Medulla oblongata (tissue), 1 donor: ENCODE data around the gene MTG2.

Experiments used
- DNase-seq: peaks from one replicate; pipeline ENCODE4 v3.0.0-alpha.2; 2015; ENCODE audit errors: extremely low spot score

Gene MTG2, protein sequence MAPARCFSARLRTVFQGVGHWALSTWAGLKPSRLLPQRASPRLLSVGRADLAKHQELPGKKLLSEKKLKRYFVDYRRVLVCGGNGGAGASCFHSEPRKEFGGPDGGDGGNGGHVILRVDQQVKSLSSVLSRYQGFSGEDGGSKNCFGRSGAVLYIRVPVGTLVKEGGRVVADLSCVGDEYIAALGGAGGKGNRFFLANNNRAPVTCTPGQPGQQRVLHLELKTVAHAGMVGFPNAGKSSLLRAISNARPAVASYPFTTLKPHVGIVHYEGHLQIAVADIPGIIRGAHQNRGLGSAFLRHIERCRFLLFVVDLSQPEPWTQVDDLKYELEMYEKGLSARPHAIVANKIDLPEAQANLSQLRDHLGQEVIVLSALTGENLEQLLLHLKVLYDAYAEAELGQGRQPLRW

DNA sequence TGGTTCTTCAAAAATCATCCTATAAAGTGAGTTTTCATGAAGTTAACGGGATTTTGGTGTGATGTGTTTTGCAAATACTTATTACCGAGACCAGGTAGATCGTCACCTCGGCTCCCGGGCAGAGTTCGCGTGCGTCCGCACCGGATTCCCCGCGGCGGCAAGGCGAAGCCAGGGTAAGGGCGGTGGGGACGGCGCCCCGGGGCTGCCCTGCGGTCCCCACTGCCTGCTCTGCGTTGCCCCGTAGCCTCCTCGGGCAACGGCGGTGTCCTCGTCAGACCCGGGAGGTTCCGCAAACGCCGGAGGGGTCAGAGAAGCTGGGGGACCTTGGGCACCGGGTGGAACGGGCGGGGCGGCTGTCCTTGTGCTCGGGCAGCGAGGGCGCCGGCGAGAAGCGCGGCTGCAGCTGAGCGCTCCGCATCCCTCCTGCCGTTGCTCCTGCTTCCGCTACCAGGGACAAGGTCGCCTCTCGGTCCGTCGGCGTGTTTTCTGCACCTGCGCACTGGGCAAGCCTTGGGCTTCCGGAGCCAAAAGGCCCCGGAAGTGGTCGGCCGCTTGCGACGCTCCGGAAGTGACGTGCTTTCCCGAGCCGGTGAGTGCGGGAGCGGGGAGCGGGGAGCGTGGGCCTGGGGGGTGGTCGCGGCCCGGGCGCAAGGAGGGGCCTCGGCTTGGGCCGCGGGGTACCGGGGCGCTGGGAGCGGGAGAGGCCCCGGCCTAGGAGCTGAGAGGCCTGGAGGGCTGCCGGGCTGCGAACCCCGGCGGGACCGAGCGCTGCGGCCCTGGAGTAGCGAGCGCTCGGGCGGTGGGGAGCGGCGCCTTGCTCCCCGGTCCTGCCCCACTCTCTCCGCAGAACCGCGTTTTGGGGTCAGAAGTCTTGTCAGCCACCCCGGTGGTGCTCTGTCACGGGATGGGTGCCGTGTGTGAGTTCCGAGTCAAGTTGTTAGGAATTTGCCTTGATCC lies at the start of gene MTG2:
MTG2 (plus strand) TSS at position 560 of the 957 bp plus-strand sequence. CDS start 10,393 bp downstream, outside the sequence.
- peak; percentile 98 for DNase-seq

DNA sequence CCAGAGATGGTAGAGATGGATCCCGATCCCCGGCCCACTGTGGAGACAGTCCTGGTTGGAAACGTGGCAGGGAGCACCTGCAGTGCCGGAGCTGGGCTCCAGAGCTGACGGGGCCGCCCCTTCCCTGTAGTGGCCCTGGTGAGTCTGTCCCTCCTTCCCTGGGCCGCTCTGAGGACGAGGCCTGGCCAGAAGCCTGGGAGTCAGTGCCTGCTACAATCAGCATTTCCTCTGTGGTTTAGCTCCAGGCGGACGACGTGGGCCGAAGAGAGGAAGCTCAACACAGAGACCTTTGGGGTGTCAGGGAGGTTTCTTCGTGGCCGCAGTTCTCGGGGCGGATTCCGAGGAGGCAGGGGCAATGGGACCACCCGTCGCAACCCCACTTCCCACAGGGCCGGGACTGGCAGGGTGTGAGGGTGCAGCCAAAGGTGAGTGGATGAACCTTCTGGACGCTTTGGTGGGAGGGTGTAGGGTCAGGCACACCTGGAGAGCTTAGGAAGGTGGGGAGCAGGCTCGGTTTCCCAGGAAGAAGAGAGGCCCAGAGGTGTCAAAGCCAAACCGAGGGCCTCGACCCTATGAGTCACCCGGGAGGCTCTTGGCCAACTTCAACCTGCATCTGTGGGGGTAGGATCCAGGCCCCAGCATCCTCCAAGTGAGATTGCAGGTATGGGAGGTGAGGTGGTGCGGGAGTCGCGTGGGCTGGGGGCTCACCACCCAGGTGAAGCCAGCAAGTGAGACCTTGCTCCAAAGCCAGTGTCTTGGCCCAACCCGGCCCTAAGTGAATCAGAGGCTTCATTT lies 49.6 kb upstream of the MTG2 start:
- DNase-seq: no peak

DNA sequence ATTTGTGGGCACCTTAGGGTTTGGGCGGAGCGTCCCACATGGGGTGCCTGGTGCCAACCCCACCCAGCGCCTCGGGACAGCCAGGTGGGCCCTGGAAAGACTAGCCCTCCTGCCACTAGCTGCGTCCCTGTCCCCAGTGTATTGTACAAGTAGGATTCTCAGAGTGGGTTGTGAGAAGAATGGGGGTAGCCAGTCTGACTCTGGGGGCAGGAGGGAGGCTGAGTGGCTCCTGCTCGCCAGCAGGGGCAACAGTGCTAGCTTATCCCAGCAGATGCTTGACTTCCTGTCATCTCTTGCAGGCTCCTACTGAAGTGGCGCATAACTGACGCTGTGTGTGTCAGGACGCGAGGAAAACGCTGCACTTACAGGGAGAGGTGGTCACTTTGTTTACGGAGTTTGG lies 49.0 kb upstream of the MTG2 start:
- no peak for DNase-seq

DNA sequence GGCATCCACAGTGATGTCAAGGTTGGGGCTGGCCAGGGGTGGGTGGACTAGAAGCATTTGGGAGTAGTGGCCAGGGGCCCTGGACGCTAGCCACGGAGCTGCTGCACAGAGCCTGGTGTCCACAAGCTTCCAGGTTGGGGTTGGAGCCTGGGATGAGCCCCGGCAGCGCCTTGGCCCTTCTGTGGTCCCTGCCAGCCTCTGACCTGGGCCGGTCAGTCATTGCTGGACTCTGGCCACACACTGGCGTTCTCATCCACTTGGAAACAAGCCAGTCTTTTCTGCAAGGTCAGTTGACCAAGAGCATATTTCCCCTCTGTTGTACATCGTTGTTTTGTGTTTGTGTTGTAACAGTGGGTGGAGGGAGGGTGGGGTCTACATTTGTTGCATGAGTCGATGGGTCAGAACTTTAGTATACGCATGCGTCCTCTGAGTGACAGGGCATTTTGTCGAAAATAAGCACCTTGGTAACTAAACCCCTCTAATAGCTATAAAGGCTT lies 48.0 kb upstream of the MTG2 start:
- no peak for DNase-seq

DNA sequence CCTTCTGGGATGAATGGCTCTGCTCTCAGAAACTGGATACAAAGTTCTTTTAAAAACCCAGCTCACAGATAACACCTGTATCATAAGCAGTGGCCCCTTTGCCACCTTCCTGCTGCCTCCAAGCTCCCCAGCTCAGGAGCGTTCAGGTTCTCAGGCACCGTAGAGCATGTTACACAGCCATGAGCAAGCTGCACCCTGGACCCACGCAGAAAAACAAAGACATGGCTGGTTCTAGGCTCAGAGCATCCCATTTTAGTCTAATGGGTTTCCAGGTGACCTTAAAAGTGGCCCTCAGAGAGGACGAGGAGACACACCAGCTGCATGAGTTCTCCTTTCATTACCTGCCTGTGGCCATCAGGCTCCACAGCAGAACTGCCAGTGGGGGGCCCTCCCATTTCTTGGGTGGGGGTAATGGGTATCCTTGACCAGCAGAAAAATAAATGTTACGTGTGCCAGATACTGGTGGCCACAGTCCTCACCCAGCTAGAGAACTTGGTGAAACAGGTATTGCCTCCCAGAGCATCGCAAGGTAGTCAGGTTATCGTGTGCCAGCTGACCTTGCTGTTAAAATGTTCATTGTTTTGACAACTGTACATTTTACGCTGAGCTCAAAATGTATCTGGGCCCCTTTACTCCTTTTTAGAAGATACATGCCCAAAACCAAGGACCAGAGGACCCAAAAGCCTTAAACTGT lies 47.1 kb upstream of the MTG2 start:
- no peak for DNase-seq

DNA sequence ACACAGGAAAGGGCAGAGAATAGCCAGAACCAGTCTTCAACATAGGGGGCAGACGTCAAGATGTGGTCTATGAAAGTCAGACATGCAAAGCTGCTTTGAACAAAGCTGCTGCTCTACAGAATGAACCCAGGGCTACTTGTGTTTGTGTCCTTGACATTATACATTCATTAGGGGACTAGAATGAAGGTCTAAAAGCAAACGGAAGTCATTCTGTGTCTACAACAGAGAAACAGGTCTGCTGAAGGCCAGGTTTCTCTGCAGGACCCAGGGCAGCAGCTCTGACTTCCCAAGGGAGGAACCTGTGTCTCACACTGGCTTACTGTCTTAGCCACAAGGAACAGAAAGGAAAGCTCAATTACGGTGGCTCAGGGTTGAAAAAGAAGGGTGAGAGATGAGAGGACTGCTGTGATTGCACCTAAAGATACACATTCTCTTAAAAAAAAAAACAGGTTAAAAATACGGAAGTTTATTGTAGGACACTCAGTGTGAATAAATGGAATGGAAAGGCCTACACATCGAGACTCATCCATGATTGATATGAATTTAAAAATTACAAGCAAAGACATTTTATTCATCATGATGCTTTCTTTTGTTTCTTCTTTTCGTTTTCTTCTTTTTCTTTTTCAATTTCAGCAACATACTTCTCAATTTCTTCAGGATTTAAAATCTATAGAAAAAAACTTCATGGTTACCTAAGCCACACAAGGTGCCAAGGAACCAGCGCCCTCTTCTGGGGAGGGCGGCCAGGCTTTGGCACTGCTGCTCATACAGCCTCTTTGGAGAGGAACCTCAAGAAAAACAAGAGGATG lies 46.3 kb upstream of the MTG2 start:
- DNase-seq: peak; percentile 74

DNA sequence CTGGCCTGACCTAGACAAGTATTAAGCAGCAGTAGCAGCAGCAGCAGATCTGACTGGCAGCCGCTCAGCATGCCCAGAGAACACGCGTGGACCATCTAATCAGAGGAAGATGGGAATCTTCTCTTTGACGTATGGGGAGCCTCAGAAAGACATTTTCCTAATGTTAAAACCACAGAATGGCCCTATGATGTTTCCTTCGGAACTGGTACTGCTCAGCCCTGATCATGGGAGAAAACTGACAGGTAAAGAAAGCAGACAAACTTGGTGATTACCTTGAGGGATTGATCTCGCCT lies 45.8 kb upstream of the MTG2 start:
- no peak for DNase-seq

DNA sequence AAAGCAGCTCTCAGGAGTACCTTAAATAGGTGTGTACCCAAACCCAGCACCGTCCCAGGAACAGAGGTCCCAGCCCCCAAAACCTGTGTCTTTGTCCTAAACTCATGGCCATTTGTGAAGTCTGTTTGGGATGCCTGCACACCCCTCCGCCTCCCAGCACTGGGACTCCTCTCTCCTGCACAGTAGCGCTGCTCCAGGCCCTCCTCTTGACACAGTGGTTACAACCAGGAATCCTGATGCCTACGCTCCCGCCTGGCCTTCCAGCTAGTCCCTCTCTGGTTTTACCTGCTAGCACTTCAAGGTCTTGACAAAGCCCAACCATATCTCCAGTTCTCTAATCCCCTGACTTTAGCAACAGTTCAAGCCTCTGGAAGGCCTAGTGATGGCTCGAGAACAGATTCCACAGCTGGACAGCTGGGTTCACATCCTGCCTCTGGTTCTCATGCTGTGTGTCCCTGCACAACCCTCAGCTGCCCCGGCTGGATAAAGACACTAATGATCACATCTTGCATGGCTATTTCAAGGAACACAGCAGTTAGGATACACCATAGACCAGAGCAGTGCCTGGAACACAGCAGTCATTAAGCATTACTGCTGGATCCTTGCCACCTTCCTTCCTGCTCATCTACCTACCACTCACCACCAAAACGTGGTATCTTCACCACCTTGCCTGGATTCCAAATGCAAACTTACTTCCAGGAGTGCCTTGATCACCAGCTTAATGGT lies 45.2 kb upstream of the MTG2 start:
- no peak for DNase-seq

DNA sequence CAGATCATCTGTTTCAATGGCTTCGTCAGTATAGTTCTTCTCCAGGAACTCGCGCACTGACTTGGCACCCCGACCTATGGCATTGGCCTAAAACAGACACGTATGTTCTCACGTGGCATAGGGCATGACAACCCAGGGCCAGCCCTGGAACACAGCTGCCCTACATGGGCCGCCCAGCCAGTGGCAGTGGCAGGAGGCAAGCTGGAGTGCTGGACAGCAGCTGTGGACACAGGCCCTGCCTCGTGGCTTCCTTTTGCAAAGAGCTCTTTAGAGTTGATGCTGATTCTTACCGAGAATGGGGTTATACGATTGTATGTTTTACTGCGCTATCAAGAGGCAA lies 44.7 kb upstream of the MTG2 start:
- DNase-seq: no peak

DNA sequence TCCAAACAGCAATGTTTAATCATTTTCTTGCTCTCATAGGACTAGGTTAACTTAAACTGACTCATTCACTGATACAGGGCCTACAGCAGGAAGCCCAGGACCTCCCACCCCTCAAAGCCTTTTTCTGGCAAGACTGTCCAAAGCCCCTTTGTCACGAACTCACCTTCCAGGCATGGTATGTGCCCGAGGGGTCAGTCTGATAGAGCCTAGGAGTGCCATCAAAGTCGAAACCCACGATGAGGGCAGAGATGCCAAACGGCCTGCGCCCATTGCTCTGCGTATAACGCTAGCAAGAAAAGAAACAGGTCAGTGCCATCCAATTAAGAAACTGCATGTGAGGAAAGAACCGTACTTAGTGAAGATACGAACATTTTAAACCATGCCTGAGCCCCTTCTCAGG lies 43.9 kb upstream of the MTG2 start:
- no peak for DNase-seq

DNA sequence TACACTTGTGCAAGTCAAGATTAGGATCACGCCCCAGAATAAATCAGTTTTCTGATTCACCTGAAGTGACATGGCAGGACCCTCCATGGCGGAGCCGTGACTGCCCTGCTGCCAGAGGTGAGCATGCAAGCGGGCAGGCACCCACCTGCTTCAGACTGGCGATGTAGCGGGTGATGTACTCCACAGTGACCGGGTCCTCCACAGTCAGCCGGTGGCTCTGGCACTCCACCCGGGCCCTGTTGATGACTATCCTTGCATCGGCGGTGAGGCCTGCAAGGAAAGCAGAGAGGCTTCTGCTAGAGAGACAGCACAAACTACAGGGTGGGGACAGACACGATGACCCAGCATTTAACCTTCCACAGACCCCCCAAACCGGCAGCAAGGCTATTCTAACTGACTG lies 43.2 kb upstream of the MTG2 start:
- no peak for DNase-seq

DNA sequence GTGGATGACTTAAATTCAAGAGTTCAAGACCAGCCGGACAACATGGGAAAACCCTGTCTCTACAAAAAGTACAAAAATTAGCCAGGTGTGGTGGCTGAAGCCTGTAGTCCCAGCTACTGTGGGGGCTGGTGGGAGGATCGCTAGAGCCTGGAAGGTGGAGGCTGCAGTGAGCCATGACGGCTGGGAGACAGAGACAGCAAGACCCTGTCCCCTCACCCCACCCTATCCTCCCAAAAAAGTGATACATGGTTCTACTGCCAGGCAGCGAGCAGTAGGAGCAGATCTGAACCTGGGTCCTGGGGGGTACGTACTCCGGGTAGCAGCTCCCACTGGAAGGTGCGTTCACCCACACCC lies 41.8 kb upstream of the MTG2 start:
- DNase-seq: no peak

DNA sequence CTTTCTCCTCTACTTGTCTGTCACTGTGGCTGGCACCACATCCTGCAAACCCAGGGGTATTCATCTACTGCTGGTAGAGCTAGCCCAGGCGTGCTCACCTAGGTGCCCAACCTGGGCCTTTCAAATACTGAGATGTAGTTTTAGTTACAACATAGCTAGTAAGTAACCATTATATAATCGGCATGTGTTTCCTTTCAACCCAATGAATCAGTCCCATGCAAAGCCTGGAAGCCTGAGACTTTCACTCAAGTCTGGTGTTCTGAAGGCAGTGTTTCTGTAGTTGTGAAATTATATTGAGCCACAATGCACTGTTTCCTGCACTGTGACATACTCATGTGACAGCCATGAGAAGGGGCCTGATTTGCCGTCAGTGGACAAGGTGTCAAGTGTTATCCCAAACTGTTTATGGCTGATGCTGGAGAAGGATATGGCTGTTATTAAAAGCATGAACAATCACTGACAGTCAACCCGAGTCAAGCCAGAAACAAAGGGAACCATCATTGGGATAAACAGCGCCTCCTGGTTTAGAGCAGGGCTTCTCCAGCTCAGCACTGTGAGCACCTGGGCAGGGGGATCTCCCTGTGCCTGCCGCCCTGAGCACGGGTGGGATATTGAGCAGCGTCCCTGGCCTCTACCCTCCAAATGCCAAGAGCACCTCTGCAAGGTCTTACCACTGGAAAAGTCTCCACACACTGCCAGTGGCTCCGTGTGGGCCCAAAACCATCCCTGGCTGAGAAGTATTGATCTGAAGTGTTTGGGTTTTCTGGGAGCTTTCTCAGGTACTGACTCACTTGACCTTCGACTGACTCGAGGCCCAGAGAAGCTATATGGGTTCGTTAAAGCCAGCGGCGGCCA lies 41.2 kb upstream of the MTG2 start:
- DNase-seq: no peak

DNA sequence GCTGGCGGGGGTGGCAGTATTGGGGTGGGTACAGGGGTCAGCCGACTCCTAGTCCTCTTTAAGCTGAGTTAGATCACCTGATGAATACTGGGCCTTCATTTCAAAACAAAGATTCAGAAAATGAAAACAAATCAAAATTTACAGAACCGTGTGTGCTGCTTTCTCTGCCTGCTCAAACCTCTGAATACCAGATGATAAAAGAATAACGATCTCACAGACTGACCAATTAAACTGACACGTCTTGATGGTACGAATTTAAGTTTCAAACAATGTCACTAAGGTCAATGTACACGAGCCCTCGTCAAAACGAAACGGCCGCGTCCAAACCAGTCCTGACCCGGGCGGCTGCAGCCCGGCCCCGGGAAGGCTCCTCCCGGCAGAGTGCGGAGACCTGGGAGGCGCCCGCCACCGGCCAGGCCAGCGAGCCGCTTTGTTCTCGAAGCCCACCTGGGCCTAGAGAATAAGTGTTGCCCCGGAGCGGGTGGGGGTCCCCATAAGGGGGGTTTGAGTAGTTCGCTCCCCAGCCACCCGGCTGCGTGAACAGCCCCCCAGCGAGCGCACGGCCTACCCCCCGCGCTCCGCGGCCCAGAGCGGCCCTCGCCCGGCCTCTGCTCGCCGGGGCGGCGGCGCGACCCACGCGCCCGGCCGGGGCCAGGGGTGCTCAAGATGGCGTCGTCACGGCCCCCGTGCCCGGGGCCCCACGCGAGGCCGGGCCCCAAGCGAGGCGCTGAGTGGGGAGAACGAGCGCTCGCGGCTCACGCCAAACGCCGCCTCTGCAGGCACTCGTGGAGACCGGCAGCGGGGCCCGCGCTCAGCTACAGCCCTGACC lies 40.4 kb upstream of the MTG2 start:
- DNase-seq: no peak

DNA sequence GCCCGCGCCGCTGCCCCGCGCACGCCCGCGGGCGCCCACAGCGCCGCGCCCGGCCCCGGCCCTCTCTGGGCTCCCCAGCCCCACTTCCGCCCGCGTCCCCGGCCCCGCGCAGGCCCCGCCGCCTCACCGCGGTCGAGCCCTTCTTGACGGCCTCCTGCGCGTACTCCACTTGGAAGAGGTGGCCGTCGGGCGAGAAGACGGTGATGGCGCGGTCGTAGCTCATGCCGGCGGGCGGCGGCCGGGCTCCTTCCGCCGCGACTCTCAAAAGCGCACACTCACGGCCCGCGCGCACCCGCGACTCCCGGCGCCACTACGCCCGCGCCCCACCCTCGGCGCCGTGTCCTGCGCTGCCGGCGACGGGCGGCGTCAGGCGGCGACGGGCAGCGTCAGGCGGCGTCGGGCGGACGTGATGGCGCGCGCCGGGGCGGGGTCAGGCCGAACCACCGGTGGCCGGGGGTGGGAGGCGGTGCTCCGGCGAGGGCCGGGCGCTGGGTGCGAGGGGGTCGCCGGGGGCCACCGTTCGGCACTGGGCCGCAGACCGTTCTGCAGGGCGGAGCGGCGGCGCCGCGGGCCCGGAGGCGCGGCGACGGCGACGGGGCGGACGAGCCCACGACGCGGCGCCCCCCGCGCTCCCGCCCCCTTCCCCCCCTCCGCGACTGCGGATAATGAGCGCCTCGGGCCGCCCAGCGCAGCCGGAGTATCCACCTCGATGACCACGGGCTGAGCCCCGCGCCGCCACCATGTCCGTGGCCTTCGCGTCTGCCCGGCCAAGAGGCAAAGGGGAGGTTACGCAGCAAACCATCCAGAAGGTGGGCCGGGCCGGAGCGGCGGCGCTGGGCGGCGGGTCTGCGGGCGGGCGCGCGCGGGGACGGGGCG lies 39.5 kb upstream of the MTG2 start, which contains the start of the genes PSMA7 and SS18L1:
PSMA7 (minus strand) TSS at position 314 of the 876 bp plus-strand sequence; CDS start at position 223, 91 bp downstream.
SS18L1 (plus strand) TSS at position 689 of the 876 bp plus-strand sequence; CDS start at position 741, 52 bp downstream.
- DNase-seq: peak; percentile 92

DNA sequence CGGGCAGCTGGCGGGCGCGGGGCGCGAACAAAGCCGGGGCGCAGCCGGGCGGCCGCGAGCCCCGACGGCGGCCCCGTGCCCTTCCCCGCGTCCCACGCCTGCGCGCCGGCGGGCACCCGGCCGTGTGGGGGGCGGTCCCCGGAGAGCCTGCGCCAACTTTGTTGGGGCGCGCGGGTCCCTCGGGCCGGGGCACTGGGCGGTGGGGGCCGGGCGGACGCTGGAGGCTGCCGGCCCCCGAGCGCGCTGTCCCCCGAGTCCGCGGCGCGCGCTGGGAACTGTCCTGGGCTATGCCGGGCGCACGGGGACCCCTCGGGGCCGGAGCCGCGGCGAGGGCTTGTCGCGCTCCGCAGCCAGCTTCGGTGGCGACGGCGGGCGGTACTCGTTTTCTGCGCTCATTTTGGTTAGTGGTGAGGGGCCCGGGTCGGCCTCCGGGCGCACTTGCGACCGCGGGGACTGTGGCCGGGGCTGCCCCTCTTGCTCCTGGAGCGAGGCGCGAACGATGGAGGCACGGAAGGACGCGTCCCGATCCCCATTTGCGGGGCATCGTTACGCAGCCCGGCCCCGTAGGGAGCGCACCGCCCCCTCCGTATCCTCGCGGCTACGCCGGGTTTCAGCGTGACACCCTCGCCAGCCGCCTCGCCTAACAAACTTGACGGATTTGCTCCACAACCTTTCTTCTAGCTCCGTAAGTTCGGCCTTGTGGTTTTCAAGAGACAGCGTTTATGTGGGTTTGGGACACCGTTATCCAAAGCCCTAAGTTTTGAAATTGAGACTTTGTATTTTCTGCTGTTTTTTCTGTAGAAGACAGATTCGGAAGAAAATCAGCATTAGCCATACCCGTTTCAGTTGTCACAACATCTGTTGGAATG lies 38.6 kb upstream of the MTG2 start:
- no peak for DNase-seq
